Measurements from ENCODE around the gene YAE1. TPM values are rescaled to one million over a fixed set of nuclear protein-coding genes. Genes with fewer than 3 reads are reported as not detected.

The YAE1 gene
- total and polyA plus RNA-seq, 12 donors = 11.1 to 77.2 (median 23.7) TPM

GRCh38 chr7:39532832-39533231 lies 33.4 kb upstream of the YAE1 start:
- Histone ChIP-seq H3K4me3 (no peak overlapping the region), H3K27me3 (no peaks in the 10 kb centered on the region), H3K27ac (no peak overlapping the region), H3K9me3 (replicated peaks in 1 of 3) (no peaks in the 10 kb centered on the region), H3K4me1 (replicated peaks in 1 of 2) (no peaks in the 10 kb centered on the region), H3K36me3 (replicated peaks in 1 of 2) (no peaks in the 10 kb centered on the region)
- TF ChIP-seq POLR2A (IDR thresholded peaks at IDR 0.05) (no peak), CTCF (IDR thresholded peaks at IDR 0.05) (no peak)
- DNase-seq = no peak
- intact Hi-C loops (cut with DNase I) = no loop called here
- WGBS, 4 donors = 78 to 90% (median 88%) methylated on average over 4 of the region's 4 CpGs

GRCh38 chr7:39534599-39534998 lies 31.6 kb upstream of the YAE1 start:
- intact Hi-C loops (cut with DNase I) = no loop called here
- Histone ChIP-seq H3K9me3 (replicated peaks in 1 of 3) (no peaks in the 10 kb centered on the region), H3K4me1 (replicated peaks in 1 of 2) (no peaks in the 10 kb centered on the region), H3K27me3 (no peaks in the 10 kb centered on the region), H3K4me3 (no peak overlapping the region), H3K36me3 (replicated peaks in 1 of 2) (no peaks in the 10 kb centered on the region), H3K27ac (no peak overlapping the region)
- DNase-seq = no peak
- WGBS, 4 donors = 74 to 84% (median 78%) methylated on average over 1 of the region's 1 CpG
- TF ChIP-seq POLR2A (IDR thresholded peaks at IDR 0.05) = no peak
- TF ChIP-seq CTCF (IDR thresholded peaks at IDR 0.05) = no peak

- intact Hi-C loops (cut with DNase I) = no loop called here
- no peak for TF ChIP-seq CTCF (IDR thresholded peaks at IDR 0.05)
- no peak for TF ChIP-seq POLR2A (IDR thresholded peaks at IDR 0.05)
- H3K9me3 ChIP-seq (replicated peaks in 1 of 3) = no peaks in the 10 kb centered on the region
- H3K4me1 ChIP-seq (replicated peaks in 1 of 2) = no peaks in the 10 kb centered on the region
- no peaks in the 10 kb centered on the region for H3K36me3 ChIP-seq (replicated peaks in 1 of 2)
- no peak overlapping the region for H3K4me3 ChIP-seq
- DNase-seq = no peak
- H3K27me3 ChIP-seq = no peaks in the 10 kb centered on the region
- no peak overlapping the region for H3K27ac ChIP-seq
These were observed 31.1 kb upstream of the YAE1 start for GRCh38 chr7:39535064-39535463.

GRCh38 chr7:39535720-39536119 lies 30.5 kb upstream of the YAE1 start:
- H3K9me3 ChIP-seq (replicated peaks in 1 of 3) = no peaks in the 10 kb centered on the region
- H3K27ac ChIP-seq = no peak overlapping the region
- H3K4me1 ChIP-seq (replicated peaks in 1 of 2) = no peaks in the 10 kb centered on the region
- no peak overlapping the region for H3K4me3 ChIP-seq
- H3K36me3 ChIP-seq (replicated peaks in 1 of 2) = no peaks in the 10 kb centered on the region
- no peaks in the 10 kb centered on the region for H3K27me3 ChIP-seq
- intact Hi-C loops (cut with DNase I) = no loop called here
- no peak for TF ChIP-seq CTCF (IDR thresholded peaks at IDR 0.05)
- TF ChIP-seq POLR2A (IDR thresholded peaks at IDR 0.05) = no peak
- WGBS, 4 donors = 84 to 92% (median 88%) methylated on average over 3 of the region's 3 CpGs
- DNase-seq = no peak
